Gastroesophageal sphincter (tissue), 4 donors: Measurements from ENCODE around the gene VENTX. TPM values are rescaled to one million over a fixed set of nuclear protein-coding genes. Genes with fewer than 3 reads are reported as not detected.

ENCODE experiments used
- ATAC-seq: fragments of 150-250 bp; one replicate; pipeline ENCODE4 v1.9.1; 2016; ENCODE audit warnings: mild to moderate bottlenecking, moderate library complexity
- H3K27ac ChIP-seq, 4 donors: fragments of 200-600 bp; sonication (generic) in 3 of 4; 1 replicate in 3 of 4; 2 replicates in 1 of 4; pipeline ENCODE4 v1.5.1; 2016 to 2019
- H3K27me3 ChIP-seq: fragments of 200-600 bp; sonication (generic); one replicate; pipeline ENCODE4 v1.5.1; 2019
- H3K36me3 ChIP-seq, 2 donors: fragments of 200-600 bp; sonication (generic); one replicate each; pipeline ENCODE4 v1.5.1; 2019; ENCODE audit warnings: control low read depth in 1 of 2
- H3K4me1 ChIP-seq, 3 donors: fragments of 200-600 bp; sonication (generic); 1 replicate in 2 of 3; 2 replicates in 1 of 3; pipeline ENCODE4 v1.5.1; 2016 to 2019; ENCODE audit warnings: control low read depth in 2 of 3
- H3K4me3 ChIP-seq, 2 donors: fragments of 200-600 bp; sonication (generic); one replicate each; pipeline ENCODE4 v1.5.1; 2019; ENCODE audit warnings: mild to moderate bottlenecking in 1 of 2, moderate library complexity in 1 of 2
- H3K9me3 ChIP-seq, 3 donors: fragments of 200-600 bp; sonication (generic); one replicate each; pipeline ENCODE4 v1.5.1; 2017 to 2019; ENCODE audit warnings: control low read depth in 2 of 3
- EP300 ChIP-seq: sonication (generic); formaldehyde crosslinking; IDR thresholded peaks from one replicate; pipeline ENCODE4 v1.6.1; 2017; ENCODE audit warnings: antibody characterized with exemption, mild to moderate bottlenecking
- POLR2A ChIP-seq, 2 donors: fragments of 450-650 bp; IDR thresholded peaks; one replicate each; pipeline ENCODE4 v1.6.1; 2017; ENCODE audit warnings: antibody characterized with exemption in 2 of 2, mild to moderate bottlenecking in 2 of 2, moderate library complexity in 1 of 2
- POLR2AphosphoS5 ChIP-seq: sonication (generic); formaldehyde crosslinking; IDR thresholded peaks from one replicate; pipeline ENCODE4 v1.6.1; 2017; ENCODE audit warnings: antibody characterized with exemption
- WGBS, 2 donors: methylation state at CpG; one replicate each; pipeline ENCODE4 v1.1.5; 2018; ENCODE audit warnings: low coverage in 1 of 2; 5-methylcytosine and 5-hydroxymethylcytosine counted together
- total RNA-seq, 4 donors: library from RNA; depleted of rRNA; stranded (reverse); fragments of >200 nt; gene quantifications; one replicate each; pipeline ENCODE4 v1.1.0, GENCODE V29; 2016
- TF ChIP-seq, protein P1 (sequence below), 4 experiments: fragments of 200-600 bp in 2 of 4; fragments of 450-650 bp in 2 of 4; sonication (generic) in 1 of 4; IDR thresholded peaks; one replicate each; pipeline ENCODE4 v1.5.1; 2017 to 2019; ENCODE audit warnings: antibody characterized with exemption in 4 of 4, mild to moderate bottlenecking in 2 of 4, moderate library complexity in 2 of 4

VENTX gene
- total RNA-seq, 4 donors from 2014 or later = 0.66 to 2.3 (median 1.4) TPM

DNA sequence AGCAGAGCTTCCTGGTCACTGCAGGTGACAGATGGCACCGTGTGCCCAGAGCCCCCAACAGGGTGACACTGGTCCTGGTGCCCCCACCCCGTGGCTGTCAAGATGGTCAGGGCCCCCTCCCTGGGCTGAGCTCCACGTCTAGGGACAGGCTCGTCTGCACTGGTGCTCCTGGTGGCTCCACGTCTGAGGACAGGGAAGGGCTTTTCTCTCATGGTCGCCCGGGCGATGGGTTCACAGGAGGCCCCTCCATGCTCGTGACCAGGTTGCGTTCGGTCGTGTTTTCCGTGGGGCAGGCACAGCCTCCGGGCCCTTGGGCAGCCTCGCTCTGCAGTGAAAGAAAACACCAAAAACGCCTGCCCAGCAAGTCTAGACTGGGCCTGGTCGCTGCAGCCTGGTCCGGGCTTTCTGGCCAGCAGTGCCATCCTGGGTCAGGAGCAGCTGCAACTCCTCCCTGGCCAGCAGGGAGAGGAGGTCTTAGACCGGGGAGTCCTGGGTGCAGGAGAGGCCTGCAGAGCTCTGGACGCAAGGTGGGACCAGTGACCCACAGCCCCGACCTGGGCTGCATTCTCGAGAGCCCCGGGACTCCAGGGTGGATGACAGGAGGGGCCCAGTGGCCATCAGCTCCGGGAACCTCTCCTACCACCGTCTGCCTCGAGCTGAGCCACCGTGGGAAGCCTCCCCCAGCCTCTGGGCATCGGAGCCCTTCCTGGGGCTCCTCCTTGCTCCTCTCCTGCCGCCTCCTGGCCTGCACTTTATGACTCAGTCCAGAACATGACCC is 35.5 kb upstream of the VENTX start:
- WGBS, 2 donors = no CpG with 5 or more reads among the region's 29 CpGs
- H3K9me3 ChIP-seq = no peaks in the 10 kb centered on the region
- no peak for TF ChIP-seq EP300
- no peak for TF ChIP-seq POLR2A (IDR thresholded peaks at IDR 0.05)
- TF ChIP-seq, protein P1, sequence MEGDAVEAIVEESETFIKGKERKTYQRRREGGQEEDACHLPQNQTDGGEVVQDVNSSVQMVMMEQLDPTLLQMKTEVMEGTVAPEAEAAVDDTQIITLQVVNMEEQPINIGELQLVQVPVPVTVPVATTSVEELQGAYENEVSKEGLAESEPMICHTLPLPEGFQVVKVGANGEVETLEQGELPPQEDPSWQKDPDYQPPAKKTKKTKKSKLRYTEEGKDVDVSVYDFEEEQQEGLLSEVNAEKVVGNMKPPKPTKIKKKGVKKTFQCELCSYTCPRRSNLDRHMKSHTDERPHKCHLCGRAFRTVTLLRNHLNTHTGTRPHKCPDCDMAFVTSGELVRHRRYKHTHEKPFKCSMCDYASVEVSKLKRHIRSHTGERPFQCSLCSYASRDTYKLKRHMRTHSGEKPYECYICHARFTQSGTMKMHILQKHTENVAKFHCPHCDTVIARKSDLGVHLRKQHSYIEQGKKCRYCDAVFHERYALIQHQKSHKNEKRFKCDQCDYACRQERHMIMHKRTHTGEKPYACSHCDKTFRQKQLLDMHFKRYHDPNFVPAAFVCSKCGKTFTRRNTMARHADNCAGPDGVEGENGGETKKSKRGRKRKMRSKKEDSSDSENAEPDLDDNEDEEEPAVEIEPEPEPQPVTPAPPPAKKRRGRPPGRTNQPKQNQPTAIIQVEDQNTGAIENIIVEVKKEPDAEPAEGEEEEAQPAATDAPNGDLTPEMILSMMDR (IDR thresholded peaks at IDR 0.05) = no peak
- TF ChIP-seq POLR2AphosphoS5 = no peak
- ATAC-seq = no peak
- no peak overlapping the region for H3K27ac ChIP-seq
- no peaks in the 10 kb centered on the region for H3K36me3 ChIP-seq
- H3K4me1 ChIP-seq = no peaks in the 10 kb centered on the region
- H3K27me3 ChIP-seq = peaks cover 48% of the 10 kb centered on the region
- H3K4me3 ChIP-seq = no peak overlapping the region

DNA sequence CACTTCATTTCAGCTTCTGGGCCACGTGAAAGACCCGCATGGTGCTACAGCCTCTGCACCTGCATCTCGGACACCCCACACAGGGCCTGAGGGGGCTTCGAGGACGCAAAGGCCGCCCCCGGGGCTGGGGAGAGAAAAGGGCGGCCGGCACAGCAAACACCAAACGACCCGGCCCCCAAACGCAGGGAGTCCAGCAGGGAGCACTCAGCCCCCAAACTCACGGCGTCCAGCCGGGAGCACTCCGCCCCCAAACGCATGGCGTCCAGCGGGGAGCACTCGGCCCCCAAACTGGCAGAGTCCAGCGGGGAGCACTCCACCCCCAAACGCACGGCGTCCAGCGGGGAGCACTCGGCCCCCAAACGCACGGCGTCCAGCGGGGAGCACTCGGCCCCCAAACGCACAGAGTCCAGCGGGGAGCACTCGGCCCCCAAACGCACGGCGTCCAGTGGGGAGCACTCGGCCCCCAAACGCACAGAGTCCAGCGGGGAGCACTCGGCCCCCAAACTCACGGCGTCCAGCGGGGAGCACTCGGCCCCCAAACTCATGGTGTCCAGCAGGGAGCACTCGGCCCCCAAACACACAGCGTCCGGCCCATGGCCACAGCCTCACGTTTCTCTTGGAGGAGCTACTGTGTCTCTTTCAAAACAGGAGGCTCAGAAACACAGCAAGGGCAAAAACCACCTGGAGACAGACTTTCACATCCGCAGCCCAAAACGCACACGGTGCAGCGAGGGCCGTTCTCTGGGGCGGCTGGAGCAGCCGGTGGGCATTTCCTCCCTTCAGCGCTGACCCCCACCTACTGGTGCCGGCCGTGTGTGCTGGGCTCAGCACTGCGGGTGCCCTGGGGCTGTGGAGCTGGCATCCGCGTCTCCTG is 34.6 kb upstream of the VENTX start:
- Histone ChIP-seq H3K36me3 (no peaks in the 10 kb centered on the region), H3K4me3 (no peak overlapping the region), H3K27ac (no peak overlapping the region), H3K27me3 (peaks cover 53% of the 10 kb centered on the region), H3K4me1 (no peaks in the 10 kb centered on the region), H3K9me3 (no peaks in the 10 kb centered on the region)
- 80% methylated on average over 1 of the region's 62 CpGs; no CpG with 5 or more reads in 1 of the 2 donors for WGBS, 2 donors
- TF ChIP-seq EP300 = no peak
- no peak for TF ChIP-seq POLR2AphosphoS5
- ATAC-seq = no peak

DNA sequence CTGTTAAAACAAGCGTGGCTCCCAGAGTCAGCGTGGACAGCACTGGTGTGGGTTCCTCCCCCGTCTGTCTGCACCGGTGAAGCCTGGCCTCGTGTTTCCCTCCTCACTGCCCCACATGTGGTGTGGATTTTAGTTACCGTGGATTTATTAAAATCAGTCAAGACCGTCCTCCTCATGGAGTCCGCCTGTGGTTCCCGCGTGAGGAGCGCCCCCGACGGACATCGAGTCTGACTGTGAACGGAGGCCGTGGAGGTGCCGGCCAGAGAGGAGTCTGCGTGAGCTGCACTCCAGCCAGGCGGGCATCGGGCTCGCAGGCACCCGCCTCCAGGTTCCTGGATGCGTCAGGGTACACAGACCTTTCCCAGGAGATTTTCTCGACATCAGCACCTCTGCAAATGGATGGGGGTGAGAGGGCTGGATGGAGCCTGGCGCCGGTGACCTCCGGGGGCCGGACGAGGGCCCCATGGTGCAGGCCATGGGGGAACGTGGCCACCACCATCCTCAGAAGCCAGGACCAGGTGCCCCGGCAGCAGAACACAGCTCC is 33.9 kb upstream of the VENTX start:
- no peaks in the 10 kb centered on the region for H3K4me1 ChIP-seq
- TF ChIP-seq POLR2AphosphoS5 (no peak), EP300 (no peak), POLR2A (IDR thresholded peaks at IDR 0.05) (no peak)
- TF ChIP-seq, protein P1 (IDR thresholded peaks at IDR 0.05) = no peak
- no peaks in the 10 kb centered on the region for H3K9me3 ChIP-seq
- no CpG with 5 or more reads among the region's 31 CpGs for WGBS, 2 donors
- no peak overlapping the region for H3K27ac ChIP-seq
- peaks cover 46% of the 10 kb centered on the region for H3K27me3 ChIP-seq
- H3K36me3 ChIP-seq = no peaks in the 10 kb centered on the region
- H3K4me3 ChIP-seq = no peak overlapping the region
- no peak for ATAC-seq

DNA sequence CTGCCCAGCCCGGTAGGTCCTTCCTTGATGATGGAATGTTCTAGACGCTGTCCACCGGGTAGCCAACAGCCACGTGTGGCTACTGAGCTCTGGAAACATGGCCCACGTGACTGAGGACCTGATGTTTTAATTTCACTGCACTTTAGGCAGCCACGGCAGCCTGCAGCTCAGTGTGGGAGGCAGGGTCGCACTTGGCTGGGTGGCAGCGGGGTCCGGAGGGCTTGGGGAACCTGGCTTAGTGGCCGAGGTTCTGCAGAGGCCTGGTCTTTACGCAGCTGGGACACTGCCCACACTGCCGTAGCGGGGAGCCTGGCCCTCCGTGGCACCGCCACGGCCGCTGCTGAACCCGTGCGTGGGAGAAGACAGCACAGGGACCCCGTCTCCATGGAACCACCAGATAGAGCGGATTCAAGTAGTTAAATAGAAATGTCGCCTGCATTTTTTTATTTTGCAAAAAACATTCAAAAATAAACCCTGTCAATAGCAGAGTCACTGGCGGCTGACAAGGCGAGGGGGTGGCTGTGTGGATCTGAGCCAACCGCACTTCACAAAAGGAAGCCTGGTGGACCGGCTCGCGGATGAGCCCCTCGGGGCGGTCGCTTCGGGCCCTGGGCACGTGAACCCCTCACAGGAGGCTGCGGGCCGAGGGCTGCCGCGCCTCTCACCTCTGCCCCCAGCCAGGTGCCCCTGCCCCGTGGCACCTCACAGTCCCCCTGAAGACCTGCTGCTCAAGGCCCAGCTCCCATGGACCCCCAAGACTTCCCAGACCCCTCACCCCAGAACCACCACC is 33.2 kb upstream of the VENTX start:
- H3K4me1 ChIP-seq = no peaks in the 10 kb centered on the region
- 92% methylated on average over 12 of the region's 38 CpGs; no CpG with 5 or more reads in 1 of the 2 donors for WGBS, 2 donors
- H3K9me3 ChIP-seq = no peaks in the 10 kb centered on the region
- no peak for TF ChIP-seq POLR2A (IDR thresholded peaks at IDR 0.05)
- TF ChIP-seq, protein P1 (IDR thresholded peaks at IDR 0.05) = no peak
- TF ChIP-seq POLR2AphosphoS5 = no peak
- TF ChIP-seq EP300 = no peak
- H3K4me3 ChIP-seq = no peak overlapping the region
- no peaks in the 10 kb centered on the region for H3K36me3 ChIP-seq
- ATAC-seq = no peak
- H3K27me3 ChIP-seq = peaks cover 42% of the 10 kb centered on the region
- no peak overlapping the region for H3K27ac ChIP-seq

DNA sequence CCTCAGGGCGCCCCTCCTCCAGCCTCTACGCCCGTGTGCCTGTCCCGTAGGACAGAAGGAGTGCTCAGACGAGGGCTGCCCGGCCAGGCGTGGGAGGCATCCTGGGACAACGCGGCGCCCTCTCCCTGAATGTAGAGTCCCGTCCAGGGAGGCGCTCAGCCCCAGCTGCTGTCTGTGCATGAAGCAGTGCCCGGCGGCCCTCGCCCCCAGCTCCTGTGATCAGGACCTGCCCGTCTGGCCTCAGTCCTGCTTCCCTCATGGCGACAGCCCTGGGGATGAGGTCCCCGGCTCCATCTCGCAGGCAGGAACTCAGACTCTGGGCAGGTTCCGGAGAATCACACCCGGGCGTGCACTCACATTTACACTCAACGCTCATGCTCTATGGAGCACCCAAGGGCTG is 32.5 kb upstream of the VENTX start:
- Histone ChIP-seq H3K36me3 (no peaks in the 10 kb centered on the region), H3K4me1 (no peaks in the 10 kb centered on the region), H3K27ac (no peak overlapping the region), H3K9me3 (no peaks in the 10 kb centered on the region), H3K4me3 (no peak overlapping the region), H3K27me3 (peaks cover 35% of the 10 kb centered on the region)
- no CpG with 5 or more reads among the region's 23 CpGs for WGBS, 2 donors
- ATAC-seq = no peak
- TF ChIP-seq POLR2A (IDR thresholded peaks at IDR 0.05) (no peak), POLR2AphosphoS5 (no peak), EP300 (no peak)
- TF ChIP-seq, protein P1 (IDR thresholded peaks at IDR 0.05) = no peak
